HepG2 (cell line): ENCODE data around the gene GABRB1. TPM values are rescaled to one million over a fixed set of nuclear protein-coding genes. Genes with fewer than 3 reads are reported as not detected.

Experiments
- ATAC-seq: fragments of 200-7000 bp; cut with Tn5 transposase; 3 replicates; pipeline ENCODE4 v1.9.1; 2020; ENCODE audit warnings: mild to moderate bottlenecking, moderate library complexity
- BruUV-seq: library from RNA; stranded (reverse); fragments of 400-500 nt; replicated peaks from 2 replicates; lab custom pipeline; 2021; lab: Mats Ljungman, UMichigan
- CTCF ChIA-PET: fragments of 300-600 bp; formaldehyde crosslinking; extraction: SDS; loops from one replicate; lab custom pipeline; 2021; ENCODE audit warnings: low total read pairs, inconsistent platforms, low intra/inter-chr PET ratio; lab: Yijun Ruan, JAX
- POLR2A ChIA-PET: fragments of 350-600 bp; sonication (Branson Sonifier 250); formaldehyde crosslinking; loops from one replicate; lab custom pipeline; 2020; ENCODE audit warnings: antibody characterized with exemption, inconsistent platforms; lab: Yijun Ruan, JAX
- DNase-seq: peaks from one replicate; pipeline ENCODE4 v3.0.0-alpha.2; 2015; ENCODE audit warnings: low spot score
- FAIRE-seq: peaks from 3 replicates; lab custom pipeline; 2011; peaks lifted over from hg19 to GRCh38; lab: Jason Lieb, UNC
- H2AFZ ChIP-seq: one replicate; pipeline ENCODE4 v1.6.1; 2011; ENCODE audit warnings: low read length, inconsistent platforms
- H3K27ac ChIP-seq: fragments of 300-600 bp; 3 replicates; pipeline ENCODE4 v1.8.0; 2011; ENCODE audit warnings: mixed run types, mild to moderate bottlenecking, mixed read lengths, low read length, inconsistent platforms; ENCODE audit not compliant: insufficient read depth; ENCODE audit errors: extremely low read length
- H3K27me3 ChIP-seq, 2 experiments: fragments of 200-600 bp in 1 of 2; 2 replicates in 1 of 2; 3 replicates in 1 of 2; pipeline versions ENCODE4 v1.6.0 to v1.8.0; 2011; ENCODE audit warnings: low read length in 2 of 2, mild to moderate bottlenecking in 2 of 2, moderate library complexity in 2 of 2, inconsistent platforms in 1 of 2; ENCODE audit not compliant: insufficient read depth in 2 of 2, control insufficient read depth in 1 of 2
- H3K36me3 ChIP-seq, 2 experiments: fragments of 200-600 bp in 1 of 2; replicated peaks in 1 of 2; 2 replicates in 1 of 2; 3 replicates in 1 of 2; pipeline versions ENCODE4 v1.5.1 to v1.8.0; 2011; ENCODE audit warnings: low read length in 2 of 2, inconsistent platforms in 1 of 2; ENCODE audit not compliant: insufficient read depth in 2 of 2, control insufficient read depth in 1 of 2
- H3K4me1 ChIP-seq: 2 replicates; pipeline ENCODE4 v1.5.1; 2012; ENCODE audit warnings: low read length, inconsistent platforms; ENCODE audit not compliant: insufficient read depth
- H3K4me2 ChIP-seq: 2 replicates; pipeline ENCODE4 v1.6.0; 2011; ENCODE audit warnings: low read depth, low read length, inconsistent platforms
- H3K4me3 ChIP-seq, 3 experiments: fragments of 200-600 bp in 1 of 3; sonication (generic), shearing (Covaris generic) in 1 of 3; replicated peaks in 1 of 3; 2 replicates each; pipeline ENCODE4 v1.5.1; 2011 to 2016; ENCODE audit warnings: low read length in 3 of 3, inconsistent platforms in 2 of 3, low read depth in 2 of 3, mild to moderate bottlenecking in 2 of 3, control low read depth in 1 of 3, mixed read lengths in 1 of 3; ENCODE audit not compliant: insufficient read depth in 1 of 3
- H3K79me2 ChIP-seq: one replicate; pipeline ENCODE4 v1.6.1; 2011; ENCODE audit warnings: low read length, inconsistent platforms; ENCODE audit not compliant: insufficient read depth
- H3K9ac ChIP-seq: 2 replicates; pipeline ENCODE4 v1.6.0; 2011; ENCODE audit warnings: mild to moderate bottlenecking, low read depth, low read length, inconsistent platforms; ENCODE audit not compliant: insufficient read depth
- H3K9me3 ChIP-seq: 2 replicates; pipeline ENCODE4 v1.5.1; 2012; ENCODE audit warnings: mild to moderate bottlenecking, low read length
- H4K20me1 ChIP-seq: 2 replicates; pipeline ENCODE4 v1.6.0; 2011; ENCODE audit warnings: inconsistent platforms, mild to moderate bottlenecking, low read length, moderate library complexity; ENCODE audit not compliant: insufficient read depth
- CEBPB ChIP-seq: IDR thresholded peaks from 2 replicates; pipeline ENCODE4 v1.6.1; 2011; ENCODE audit warnings: low read depth, low read length, improper control_type of control experiment, borderline replicate concordance
- HNF4A ChIP-seq: sonication (generic); formaldehyde crosslinking; IDR thresholded peaks from 2 replicates; pipeline ENCODE4 v1.4.0; 2020; ENCODE audit warnings: missing genetic modification reagents
- IRF2 ChIP-seq: IDR thresholded peaks from 2 replicates; pipeline ENCODE4 v1.6.1; 2018; ENCODE audit warnings: missing genetic modification reagents, missing compliant biosample characterization
- NFE2 ChIP-seq: sonication (generic); formaldehyde crosslinking; IDR thresholded peaks from 2 replicates; pipeline ENCODE4 v1.4.0; 2020; ENCODE audit warnings: missing genetic modification reagents
- NR2C2 ChIP-seq: sonication (generic); formaldehyde crosslinking; IDR thresholded peaks from 2 replicates; pipeline ENCODE4 v1.4.0; 2020; ENCODE audit warnings: missing genetic modification reagents, mild to moderate bottlenecking, moderate library complexity, borderline replicate concordance
- ZNF703 ChIP-seq: sonication (generic); formaldehyde crosslinking; IDR thresholded peaks from 2 replicates; pipeline ENCODE4 v1.5.1; 2020; ENCODE audit warnings: missing genetic modification reagents, mild to moderate bottlenecking, moderate library complexity, borderline replicate concordance
- ZNF777 ChIP-seq: sonication (generic); formaldehyde crosslinking; IDR thresholded peaks from 2 replicates; pipeline ENCODE4 v1.4.0; 2020; ENCODE audit warnings: missing genetic modification reagents
- ZSCAN30 ChIP-seq: sonication (generic); formaldehyde crosslinking; IDR thresholded peaks from 2 replicates; pipeline ENCODE4 v1.5.0; 2020; ENCODE audit warnings: mild to moderate bottlenecking, missing genetic modification reagents
- WGBS: methylation state at CpG from one replicate; pipeline ENCODE4 v1.1.6; 2017; ENCODE audit warnings: low lambda C conversion rate; 5-methylcytosine and 5-hydroxymethylcytosine counted together
- in situ Hi-C: cut with HindIII; loops from 2 replicates; pipeline ENCODE4 v1.10.0; 2017; ENCODE audit warnings: low pct_unique_long_range_greater_than_20kb; ENCODE audit not compliant: extremely low pct_ligation_motif_present
- intact Hi-C: fragments of 100-400 bp; cut with micrococcal nuclease; formaldehyde crosslinking; loops from one replicate; pipeline ENCODE4 v1.10.0; 2022; ENCODE audit not compliant: unreplicated experiment
- polyA plus RNA-seq, 8 experiments: library from polyadenylated mRNA; depleted of rRNA in 3 of 8; stranded (reverse) in 7 of 8; unstranded in 1 of 8; fragments of >200 nt; fragmentation: Illumina TruSeq in 4 of 8; extraction: Trizol in 4 of 8; gene quantifications; 2 replicates each; pipeline versions ENCODE4 v1.2.1 to v1.2.3, GENCODE V29; 2011 to 2016; ENCODE audit warnings: low read depth in 4 of 8, missing spikeins in 1 of 8, mixed read lengths in 1 of 8; ENCODE audit not compliant: insufficient read depth in 1 of 8
- total RNA-seq, 5 experiments: library from RNA; depleted of rRNA; stranded (reverse); fragments of >200 nt; fragmentation: Illumina TruSeq; extraction: Trizol; gene quantifications; 2 replicates each; pipeline ENCODE4 v1.2.3, GENCODE V29; 2016; ENCODE audit warnings: low read depth in 1 of 5
- TF ChIP-seq, protein P1 (sequence below): sonication (generic); formaldehyde crosslinking; conservative IDR thresholded peaks from 2 replicates; pipeline ENCODE4 v1.4.0; 2020; ENCODE audit warnings: mild to moderate bottlenecking, missing genetic modification reagents, moderate library complexity

GABRB1 gene
- total and polyA plus RNA-seq, 2 of the 13 experiments (the other 11 are each of a cell fraction or from before 2014, with no cell fraction given) = not detected

- TF ChIP-seq ZNF703 (CRISPR knock-in tag) = no peak
- peak; percentile 52; the same call in 1 of the 2 replicates for TF ChIP-seq CEBPB
- TF ChIP-seq NFE2 = no peak
- intact Hi-C loops (no loop called here), in situ Hi-C loops (no loop called here)
- peak overlapping the region; percentile 56 for H3K4me2 ChIP-seq
- DNase-seq (no peak), FAIRE-seq (no peak), ATAC-seq (no peak)
- H3K79me2 ChIP-seq = no peaks in the 10 kb centered on the region
- peaks cover 11% of the 10 kb centered on the region for H3K4me1 ChIP-seq
- no peaks in the 10 kb centered on the region for H3K36me3 ChIP-seq
- no peaks in the 10 kb centered on the region for H3K27me3 ChIP-seq
- no peaks in the 10 kb centered on the region for H4K20me1 ChIP-seq
- no peak overlapping the region for H3K27ac ChIP-seq
- no peaks in the 10 kb centered on the region for H3K9me3 ChIP-seq
- CTCF ChIA-PET = no interaction called here
- H3K4me3 ChIP-seq = peak overlapping the region in 1 of 3 experiments; percentile 19; a peak in 1 of 6 replicates
- no peak overlapping the region for H3K9ac ChIP-seq
- H2AFZ ChIP-seq = no peak overlapping the region
- POLR2A ChIA-PET = no interaction called here
- no TSS peak for BruUV-seq
Observed at GRCh38 chr4:47010347-47010911, 20.9 kb upstream of the GABRB1 start.

GRCh38 chr4:47010912-47011446, 20.4 kb upstream of the GABRB1 start:
- H3K27me3 ChIP-seq = no peaks in the 10 kb centered on the region
- peaks cover 11% of the 10 kb centered on the region for H3K4me1 ChIP-seq
- CTCF ChIA-PET = no interaction called here
- H3K4me2 ChIP-seq = peak overlapping the region; percentile 56
- no peak overlapping the region for H3K27ac ChIP-seq
- H3K36me3 ChIP-seq = no peaks in the 10 kb centered on the region
- TF ChIP-seq NR2C2 (0 out of 2 replicates have a peak, but pooled peaks have one; percentile 25), IRF2 (CRISPR knock-in tag) (peak; percentile 98), ZSCAN30 (CRISPR knock-in tag) (no peak), HNF4A (CRISPR knock-in tag) (peak; percentile 40), ZNF777 (CRISPR knock-in tag) (no peak)
- TF ChIP-seq, protein P1, sequence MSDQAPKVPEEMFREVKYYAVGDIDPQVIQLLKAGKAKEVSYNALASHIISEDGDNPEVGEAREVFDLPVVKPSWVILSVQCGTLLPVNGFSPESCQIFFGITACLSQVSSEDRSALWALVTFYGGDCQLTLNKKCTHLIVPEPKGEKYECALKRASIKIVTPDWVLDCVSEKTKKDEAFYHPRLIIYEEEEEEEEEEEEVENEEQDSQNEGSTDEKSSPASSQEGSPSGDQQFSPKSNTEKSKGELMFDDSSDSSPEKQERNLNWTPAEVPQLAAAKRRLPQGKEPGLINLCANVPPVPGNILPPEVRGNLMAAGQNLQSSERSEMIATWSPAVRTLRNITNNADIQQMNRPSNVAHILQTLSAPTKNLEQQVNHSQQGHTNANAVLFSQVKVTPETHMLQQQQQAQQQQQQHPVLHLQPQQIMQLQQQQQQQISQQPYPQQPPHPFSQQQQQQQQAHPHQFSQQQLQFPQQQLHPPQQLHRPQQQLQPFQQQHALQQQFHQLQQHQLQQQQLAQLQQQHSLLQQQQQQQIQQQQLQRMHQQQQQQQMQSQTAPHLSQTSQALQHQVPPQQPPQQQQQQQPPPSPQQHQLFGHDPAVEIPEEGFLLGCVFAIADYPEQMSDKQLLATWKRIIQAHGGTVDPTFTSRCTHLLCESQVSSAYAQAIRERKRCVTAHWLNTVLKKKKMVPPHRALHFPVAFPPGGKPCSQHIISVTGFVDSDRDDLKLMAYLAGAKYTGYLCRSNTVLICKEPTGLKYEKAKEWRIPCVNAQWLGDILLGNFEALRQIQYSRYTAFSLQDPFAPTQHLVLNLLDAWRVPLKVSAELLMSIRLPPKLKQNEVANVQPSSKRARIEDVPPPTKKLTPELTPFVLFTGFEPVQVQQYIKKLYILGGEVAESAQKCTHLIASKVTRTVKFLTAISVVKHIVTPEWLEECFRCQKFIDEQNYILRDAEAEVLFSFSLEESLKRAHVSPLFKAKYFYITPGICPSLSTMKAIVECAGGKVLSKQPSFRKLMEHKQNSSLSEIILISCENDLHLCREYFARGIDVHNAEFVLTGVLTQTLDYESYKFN (CRISPR knock-in tag) = 0 out of 2 replicates have a peak, but pooled peaks have one; percentile 20
- FAIRE-seq (no peak), DNase-seq (no peak), ATAC-seq (peak; percentile 61)
- POLR2A ChIA-PET = no interaction called here
- 0 out of 2 replicates have a peak overlapping the region, but pooled peaks have one; percentile 4 for H3K9ac ChIP-seq
- no peak overlapping the region for H2AFZ ChIP-seq
- no TSS peak for BruUV-seq
- no peaks in the 10 kb centered on the region for H4K20me1 ChIP-seq
- H3K4me3 ChIP-seq = peak overlapping the region in 2 of 3 experiments; percentile 19 to 26; a peak in 3 of 6 replicates
- H3K79me2 ChIP-seq = no peaks in the 10 kb centered on the region
- 27% methylated on average over 2 of the region's 2 CpGs for WGBS
- in situ Hi-C loops = no loop called here
- no peaks in the 10 kb centered on the region for H3K9me3 ChIP-seq
- intact Hi-C loops = no loop called here
